ENCODE results near the gene KCNJ1.

KCNJ1 gene

DNA sequence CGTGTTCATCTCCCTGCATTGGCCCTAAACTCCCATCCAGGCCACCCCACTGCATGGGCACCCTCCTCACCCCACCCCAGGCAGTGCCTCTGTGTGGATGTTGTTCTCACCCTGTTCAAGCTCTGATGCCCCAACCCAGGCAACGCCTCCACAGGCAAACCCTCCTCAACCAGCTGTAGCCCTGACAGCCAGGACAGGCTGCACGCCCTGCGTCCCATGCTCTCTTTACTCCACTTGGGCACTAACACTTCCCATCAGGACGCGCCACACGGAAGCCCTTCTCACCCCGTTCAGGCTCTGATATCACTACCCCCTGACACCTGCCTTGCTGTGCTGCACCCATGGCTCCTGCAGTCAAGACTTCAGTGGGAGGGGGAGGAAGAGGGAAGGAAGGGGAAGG lies 47.9 kb downstream of the KCNJ1 start:
- no peak for DNase-seq

DNA sequence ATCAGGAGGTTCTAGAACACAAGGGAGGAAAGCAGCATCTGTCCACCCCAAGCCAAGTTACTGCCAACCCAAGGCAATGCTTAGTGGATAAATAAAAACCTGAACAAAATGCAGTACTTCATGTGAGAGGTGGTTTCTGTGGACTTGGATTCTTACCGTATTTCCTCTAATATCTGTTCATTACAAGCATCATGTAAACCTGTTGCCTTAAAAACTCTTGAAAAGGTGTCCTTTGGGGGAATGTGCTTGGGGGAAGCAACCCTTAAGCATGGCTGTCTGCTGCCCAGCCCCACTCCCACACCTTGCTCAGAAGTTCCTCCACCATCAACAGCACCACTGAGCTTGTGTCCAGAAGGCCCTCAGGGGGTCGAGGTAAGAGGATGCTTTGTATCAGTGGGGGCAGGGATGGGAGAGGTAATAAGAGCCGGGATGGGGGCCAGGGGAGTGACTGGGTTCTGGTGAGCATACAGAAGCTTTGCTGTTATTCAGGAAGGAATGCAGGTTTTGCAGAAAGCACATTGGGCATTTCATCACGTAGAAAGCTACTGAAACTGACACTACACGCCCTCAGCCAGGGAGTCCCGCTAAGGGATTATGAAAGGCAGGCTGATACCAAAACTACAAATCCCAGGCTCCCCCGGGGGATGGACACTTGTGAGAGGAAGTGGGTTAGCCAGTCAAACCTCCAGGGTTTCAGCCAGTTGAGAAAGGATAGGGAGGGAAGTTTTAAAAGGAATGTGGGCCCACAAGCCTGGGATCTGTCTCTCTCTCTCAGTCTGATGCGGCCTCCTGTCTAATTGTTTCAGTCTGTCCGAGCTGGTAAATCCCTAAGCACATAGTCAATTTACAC lies 52.0 kb downstream of the KCNJ1 start:
- DNase-seq = no peak

DNA sequence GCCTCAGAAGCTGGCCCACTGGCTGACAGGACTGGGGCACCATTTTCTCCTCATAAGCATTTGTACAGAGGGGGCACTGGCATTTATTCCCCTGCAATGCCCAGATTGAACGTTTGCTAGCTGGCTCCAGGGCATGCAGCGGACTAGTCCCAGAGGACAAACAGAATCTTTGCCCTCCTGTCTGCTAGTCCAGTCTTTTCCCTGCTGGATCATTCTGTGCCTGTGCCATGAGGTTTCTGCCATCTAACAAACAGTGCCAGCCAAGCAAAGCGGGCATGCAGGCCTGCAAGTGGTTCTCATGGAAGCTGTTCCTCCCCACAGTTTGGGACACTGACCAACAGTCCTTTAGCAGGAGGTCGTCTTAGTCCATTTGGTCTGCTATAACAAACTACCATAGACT lies 53.4 kb downstream of the KCNJ1 start:
- no peak for DNase-seq

- no peak for DNase-seq
These were observed 56.1 kb downstream of the KCNJ1 start for GRCh38 chr11:128810784-128811514.

DNA sequence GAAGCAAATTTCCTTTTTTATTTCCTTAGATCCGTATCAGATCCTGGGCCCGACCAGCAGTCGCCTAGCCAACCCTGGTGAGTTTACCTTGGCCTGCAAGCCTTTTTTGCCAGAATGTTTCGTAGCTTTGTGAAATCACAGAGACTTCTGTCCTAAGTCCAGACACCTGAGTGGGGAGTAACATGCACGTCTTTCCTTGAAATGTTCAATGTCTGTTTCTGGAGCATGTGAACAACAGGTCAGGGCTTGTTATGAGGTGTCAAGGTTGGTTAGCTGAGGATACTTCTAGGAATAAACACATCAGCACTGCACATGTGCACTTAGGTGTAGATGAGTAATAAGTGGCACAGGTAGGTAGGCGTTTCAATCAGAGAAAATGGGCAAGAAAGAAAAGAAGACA lies 58.0 kb downstream of the KCNJ1 start:
- DNase-seq = no peak

DNA sequence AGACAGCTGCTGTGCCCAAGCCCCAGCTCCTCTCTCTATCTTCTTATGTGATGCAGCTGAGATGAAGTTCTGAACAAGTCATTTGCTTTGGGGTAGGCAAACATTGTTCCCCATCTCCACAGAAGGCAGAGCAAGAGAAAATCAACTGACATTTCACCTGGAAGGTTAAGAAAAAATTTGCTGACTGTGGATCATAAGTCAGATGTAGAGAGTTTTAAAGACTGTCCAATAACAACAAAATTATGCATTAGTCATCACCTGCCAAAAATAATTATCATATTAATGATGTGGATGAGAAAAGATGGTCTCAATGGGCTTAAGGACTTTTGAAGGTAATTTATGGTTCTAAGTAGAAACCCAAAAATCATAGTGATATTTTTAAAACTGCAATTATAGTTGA lies 59.2 kb downstream of the KCNJ1 start:
- DNase-seq = no peak

DNA sequence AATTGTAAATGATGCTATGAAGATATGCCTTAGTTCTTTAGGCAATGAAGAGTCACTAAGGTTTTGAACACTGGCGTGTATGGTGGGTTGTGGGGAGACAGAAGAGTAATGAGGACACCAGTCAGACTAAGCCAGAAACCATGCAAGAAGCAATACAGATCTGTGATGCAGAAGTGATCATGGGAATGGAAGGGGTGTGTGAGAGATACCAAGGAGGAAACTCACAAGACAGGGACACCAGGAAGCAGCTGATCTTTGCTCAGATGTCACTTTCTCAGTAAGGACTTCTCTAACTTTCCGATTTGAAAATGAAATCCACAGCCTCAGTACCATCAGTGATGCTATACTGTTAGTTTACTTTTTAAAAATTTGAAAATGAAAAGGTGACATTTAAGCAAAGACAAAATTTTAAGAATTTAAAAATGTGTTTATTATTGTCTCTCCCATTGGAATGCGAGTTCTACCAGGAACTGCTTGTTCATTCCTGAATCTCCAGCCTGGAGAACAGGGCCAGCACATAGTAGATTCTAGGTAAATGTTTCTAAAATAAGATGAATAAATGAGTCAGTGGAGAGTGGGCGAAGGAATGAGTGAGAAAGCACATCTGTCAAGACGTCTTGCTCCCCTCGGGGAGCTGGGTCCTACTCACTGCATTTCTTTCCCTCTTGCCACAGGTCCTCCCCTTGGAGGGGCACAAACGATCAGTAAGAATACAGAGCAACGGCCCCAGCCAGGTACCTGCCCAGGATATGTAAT lies 60.4 kb downstream of the KCNJ1 start:
- DNase-seq = no peak

DNA sequence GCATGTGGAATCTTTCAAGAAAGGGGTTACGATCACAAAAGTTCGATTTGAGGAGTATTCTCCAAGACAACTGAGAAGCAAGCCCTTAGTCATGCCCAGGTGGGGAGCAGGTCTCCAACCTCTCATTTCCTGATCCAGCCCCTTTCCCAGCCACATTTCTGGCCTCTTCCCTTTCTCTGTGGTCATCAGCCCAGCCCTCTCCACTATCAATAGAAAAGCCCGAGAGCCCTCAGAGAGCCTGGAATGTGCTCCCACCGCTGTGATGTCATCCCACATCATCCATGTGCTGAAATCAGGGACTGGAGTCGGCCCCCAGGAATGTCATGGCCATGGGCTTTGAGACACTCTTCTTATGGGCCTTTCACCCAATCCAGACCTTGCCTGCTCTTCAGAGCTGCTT lies 62.6 kb downstream of the KCNJ1 start:
- no peak for DNase-seq

- no peak for DNase-seq
These were observed 63.4 kb downstream of the KCNJ1 start for GRCh38 chr11:128803449-128804245.

DNA sequence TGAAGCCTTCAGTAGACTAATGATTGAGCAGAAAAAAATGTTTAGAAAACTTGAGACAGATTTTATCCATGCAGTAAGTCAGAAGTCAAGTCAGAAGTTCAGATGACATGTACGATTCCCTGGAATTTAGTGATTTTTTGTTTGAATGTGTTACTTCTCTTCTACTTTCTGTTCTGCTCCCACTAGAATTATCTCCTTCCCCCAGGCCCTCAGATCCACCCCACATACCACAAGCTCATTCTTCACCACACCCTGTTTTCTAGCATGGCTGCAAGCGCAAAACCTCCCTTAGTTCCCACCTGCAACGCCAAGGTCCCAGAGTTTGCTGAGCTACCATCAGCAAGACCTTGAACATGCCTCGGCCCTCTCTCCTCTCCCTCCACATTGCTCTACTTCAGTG lies 64.1 kb downstream of the KCNJ1 start:
- DNase-seq = no peak

DNA sequence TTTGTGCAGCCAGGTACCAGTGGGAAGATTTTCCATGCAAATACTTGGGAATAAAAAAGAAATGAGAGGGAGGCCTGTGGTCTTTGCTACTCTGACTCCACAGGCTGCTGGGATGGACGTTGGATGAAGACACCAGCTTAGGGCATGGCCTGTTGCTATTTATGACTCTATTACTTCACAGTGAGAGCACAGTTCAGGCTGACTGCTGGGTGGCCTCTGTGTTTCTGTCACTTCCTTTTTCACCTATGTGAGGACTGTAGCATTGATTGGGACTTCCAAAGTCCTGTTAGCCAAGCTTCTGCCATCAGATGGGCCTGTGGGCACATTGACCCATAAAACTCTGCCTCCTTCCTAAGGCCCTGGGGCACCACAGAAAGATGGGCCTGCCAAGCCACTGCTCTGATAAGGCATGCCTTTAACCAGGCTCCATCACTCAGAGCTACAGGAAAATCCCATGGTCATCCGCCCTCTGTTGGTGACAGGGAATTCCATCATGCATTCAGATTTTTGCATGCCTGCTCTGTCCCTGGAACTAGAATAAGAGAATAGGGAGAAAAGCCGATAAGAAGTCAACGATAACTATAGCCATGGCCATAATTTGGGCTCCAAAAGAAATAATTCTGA lies 64.6 kb downstream of the KCNJ1 start:
- DNase-seq = no peak

DNA sequence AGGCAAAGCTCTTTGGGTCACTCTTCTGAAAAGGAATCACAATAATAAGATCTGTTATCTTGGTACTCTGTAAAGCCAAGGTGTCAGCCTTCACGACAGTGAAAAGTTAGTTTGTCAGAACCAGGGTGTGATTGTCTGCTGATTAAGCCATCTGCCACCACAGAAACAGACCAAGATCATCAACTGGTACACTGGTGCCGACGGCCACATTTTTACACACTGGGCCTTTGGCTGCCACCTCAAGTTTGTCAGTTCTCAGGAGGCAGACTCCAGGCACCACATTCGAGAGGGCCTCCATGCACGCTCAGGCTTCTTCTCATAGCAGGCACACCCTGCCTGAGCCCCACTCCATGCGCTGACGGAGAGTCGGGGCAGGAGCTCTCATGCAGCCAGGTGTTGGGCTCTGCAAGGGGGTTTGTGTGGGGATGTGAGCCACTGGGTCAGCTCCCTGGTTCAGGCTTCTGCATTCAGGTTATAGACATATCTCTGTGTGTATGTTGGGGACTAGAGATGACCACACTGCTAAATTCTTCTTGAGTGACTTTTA lies 66.2 kb downstream of the KCNJ1 start:
- DNase-seq = no peak

DNA sequence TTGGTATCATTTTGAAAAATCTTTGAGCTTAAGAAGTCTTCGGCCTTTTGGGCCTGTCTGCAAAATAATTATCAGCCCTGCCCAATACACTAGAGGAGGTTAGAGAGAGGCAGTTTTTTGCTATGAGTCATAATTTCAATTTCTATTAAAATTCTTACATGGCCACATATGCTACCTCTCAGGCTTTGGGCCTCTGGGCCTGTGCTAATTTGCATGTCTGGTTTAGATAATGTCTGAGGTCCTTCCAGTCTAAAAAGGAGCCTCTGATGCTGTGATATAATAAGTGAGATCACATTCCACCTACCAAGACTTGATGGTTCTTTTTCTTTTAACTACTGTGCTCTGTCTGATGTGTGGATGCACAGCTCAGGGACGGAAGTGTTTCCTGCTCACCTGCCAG lies 70.8 kb downstream of the KCNJ1 start:
- no peak for DNase-seq

- DNase-seq = no peak
These were observed 76.9 kb downstream of the KCNJ1 start for GRCh38 chr11:128790196-128790595.

DNA sequence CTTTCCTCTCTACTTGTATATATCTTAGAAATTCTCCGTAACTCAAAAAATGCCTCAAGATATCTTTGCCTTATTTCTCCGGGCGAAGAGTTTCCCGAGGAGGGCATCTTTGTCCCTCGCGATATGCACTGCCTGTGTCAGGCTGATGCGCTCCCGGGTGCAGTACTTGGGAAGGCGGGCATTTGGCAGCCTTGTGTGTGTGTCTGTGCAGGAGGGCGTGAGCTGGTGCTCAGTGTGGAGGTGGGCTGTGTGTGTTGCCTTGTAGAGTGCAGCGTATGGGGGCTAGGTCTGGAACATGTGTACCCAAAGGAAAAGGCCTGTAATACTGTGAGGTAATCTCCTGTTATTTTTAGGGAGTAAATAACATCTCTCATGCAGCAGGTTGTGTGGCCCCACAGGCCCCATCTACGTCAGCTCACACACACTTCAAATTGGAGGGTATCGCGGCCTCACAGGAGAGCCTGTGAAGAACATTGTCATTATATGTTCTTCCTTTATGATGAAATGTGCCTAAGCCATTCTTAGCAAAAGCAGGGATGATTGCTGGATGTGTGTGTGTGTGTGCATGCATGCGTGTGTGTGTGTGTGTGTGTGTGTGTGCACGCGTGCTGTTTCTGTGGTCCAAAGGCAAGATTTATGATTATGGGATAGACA lies 77.5 kb downstream of the KCNJ1 start:
- no peak for DNase-seq
